Nephron (organoid): ENCODE measurements around the gene STATH.
"Not testable (repeated sequence)": the region's sequence is repeated elsewhere in the genome, so short reads cannot be mapped to it uniquely, and the experiment has no call there.

Source experiments
- H3K27ac Mint-ChIP-seq, 3 experiments: 2 replicates each; pipeline ENCODE4 v1.8.0; 2020; ENCODE audit warnings: mixed read lengths in 3 of 3, mild to moderate bottlenecking in 2 of 3, moderate library complexity in 1 of 3
- H3K27me3 Mint-ChIP-seq: 2 replicates; pipeline ENCODE4 v1.8.0; 2021; ENCODE audit warnings: low read depth, mild to moderate bottlenecking, moderate library complexity, mixed read lengths
- H3K36me3 Mint-ChIP-seq: 2 replicates; pipeline ENCODE4 v1.8.0; 2020; ENCODE audit warnings: low read depth, mixed read lengths
- H3K4me1 Mint-ChIP-seq: 2 replicates; pipeline ENCODE4 v1.8.0; 2020; ENCODE audit warnings: mixed read lengths
- H3K4me3 Mint-ChIP-seq, 3 experiments: 2 replicates each; pipeline ENCODE4 v1.8.0; 2020; ENCODE audit warnings: mild to moderate bottlenecking in 3 of 3, mixed read lengths in 3 of 3, moderate library complexity in 2 of 3
- H3K9me3 Mint-ChIP-seq: 2 replicates; pipeline ENCODE4 v1.8.0; 2020; ENCODE audit warnings: mixed read lengths
- CTCF ChIP-seq, 3 experiments: fragments of 200-600 bp; sonication (generic); IDR thresholded peaks; one replicate each; pipeline ENCODE4 v1.5.0; 2021; ENCODE audit warnings: antibody characterized with exemption in 3 of 3; ENCODE audit not compliant: unreplicated experiment in 3 of 3

The STATH gene

GRCh38 chr4:70000711-70001110 lies 4.9 kb downstream of the STATH start:
- no peaks in the 10 kb centered on the region for H3K4me1 Mint-ChIP-seq

GRCh38 chr4:70002507-70002906 lies 6.7 kb downstream of the STATH start:
- Mint-ChIP-seq H3K4me3 (no peak overlapping the region), H3K27ac (no peak overlapping the region), H3K4me1 (no peaks in the 10 kb centered on the region), H3K9me3 (no peaks in the 10 kb centered on the region), H3K27me3 (no peaks in the 10 kb centered on the region), H3K36me3 (no peaks in the 10 kb centered on the region)
- TF ChIP-seq CTCF (IDR thresholded peaks at IDR 0.05; ENCODE audit: unreplicated experiment in 3 of 3): no peak

More at GRCh38 chr4:70000711-70001110, 4.9 kb downstream of the STATH start:
- H3K36me3 Mint-ChIP-seq: no peaks in the 10 kb centered on the region
- H3K27ac Mint-ChIP-seq: no peak overlapping the region
- TF ChIP-seq CTCF (IDR thresholded peaks at IDR 0.05; ENCODE audit: unreplicated experiment in 3 of 3): no peak
- no peaks in the 10 kb centered on the region for H3K9me3 Mint-ChIP-seq
- H3K27me3 Mint-ChIP-seq: no peaks in the 10 kb centered on the region
- H3K4me3 Mint-ChIP-seq: no peak overlapping the region

GRCh38 chr4:70008771-70009170 lies 13.0 kb downstream of the STATH start:
- H3K4me3 Mint-ChIP-seq: no peak overlapping the region
- H3K9me3 Mint-ChIP-seq: no peaks in the 10 kb centered on the region
- H3K27ac Mint-ChIP-seq: no peak overlapping the region
- H3K4me1 Mint-ChIP-seq: no peaks in the 10 kb centered on the region
- no peak for TF ChIP-seq CTCF (IDR thresholded peaks at IDR 0.05; ENCODE audit: unreplicated experiment in 3 of 3)
- no peaks in the 10 kb centered on the region for H3K27me3 Mint-ChIP-seq
- H3K36me3 Mint-ChIP-seq: no peaks in the 10 kb centered on the region

GRCh38 chr4:70019006-70019405 lies 23.2 kb downstream of the STATH start:
- not testable (repeated sequence) for H3K4me1 Mint-ChIP-seq, H3K27ac Mint-ChIP-seq, H3K4me3 Mint-ChIP-seq, H3K27me3 Mint-ChIP-seq, H3K9me3 Mint-ChIP-seq, H3K36me3 Mint-ChIP-seq

- H3K4me3 Mint-ChIP-seq: no peak overlapping the region
- H3K27ac Mint-ChIP-seq: no peak overlapping the region
- TF ChIP-seq CTCF (IDR thresholded peaks at IDR 0.05; ENCODE audit: unreplicated experiment in 3 of 3): no peak
- H3K36me3 Mint-ChIP-seq: no peaks in the 10 kb centered on the region
- H3K9me3 Mint-ChIP-seq: no peaks in the 10 kb centered on the region
- H3K27me3 Mint-ChIP-seq: no peaks in the 10 kb centered on the region
- no peaks in the 10 kb centered on the region for H3K4me1 Mint-ChIP-seq
These were observed 27.5 kb downstream of the STATH start for GRCh38 chr4:70023218-70023617.

GRCh38 chr4:70027011-70027410 lies 31.2 kb downstream of the STATH start:
- TF ChIP-seq CTCF (IDR thresholded peaks at IDR 0.05; ENCODE audit: unreplicated experiment in 3 of 3): no peak
- H3K9me3 Mint-ChIP-seq: no peaks in the 10 kb centered on the region
- H3K36me3 Mint-ChIP-seq: no peaks in the 10 kb centered on the region
- no peak overlapping the region for H3K27ac Mint-ChIP-seq
- H3K27me3 Mint-ChIP-seq: no peaks in the 10 kb centered on the region
- no peak overlapping the region for H3K4me3 Mint-ChIP-seq
- H3K4me1 Mint-ChIP-seq: no peaks in the 10 kb centered on the region

GRCh38 chr4:70028159-70028558 lies 32.4 kb downstream of the STATH start, which contains the start of gene HTN3:
TSS of gene HTN3 (plus strand) at chr4:70028459. CDS start at chr4:70030741, 2,282 bp downstream.
- not testable (repeated sequence) for H3K27me3 Mint-ChIP-seq, H3K4me3 Mint-ChIP-seq, H3K9me3 Mint-ChIP-seq, H3K36me3 Mint-ChIP-seq, H3K27ac Mint-ChIP-seq, H3K4me1 Mint-ChIP-seq

GRCh38 chr4:70037559-70037958 lies 41.8 kb downstream of the STATH start:
- H3K9me3 Mint-ChIP-seq: peaks cover 21% of the 10 kb centered on the region
- not testable (repeated sequence) for H3K4me1 Mint-ChIP-seq, H3K27me3 Mint-ChIP-seq, H3K4me3 Mint-ChIP-seq, H3K27ac Mint-ChIP-seq, H3K36me3 Mint-ChIP-seq

- H3K4me3 Mint-ChIP-seq, H3K27ac Mint-ChIP-seq, H3K36me3 Mint-ChIP-seq, H3K4me1 Mint-ChIP-seq, H3K27me3 Mint-ChIP-seq: not testable (repeated sequence)
- peaks cover 17% of the 10 kb centered on the region for H3K9me3 Mint-ChIP-seq
These were observed 44.2 kb downstream of the STATH start for GRCh38 chr4:70039928-70040327.
